PC-3 (cell line): ENCODE data around the gene PAWR.

ENCODE experiments used
- EZH2 ChIP-seq: fragments of 300-600 bp; sonication (generic); IDR thresholded peaks from one replicate; pipeline ENCODE4 v1.6.1; 2017; ENCODE audit warnings: antibody characterized with exemption, mild to moderate bottlenecking, low read length; ENCODE audit not compliant: unreplicated experiment
- TF ChIP-seq, protein P1 (sequence below): fragments of 300-600 bp; sonication (generic); conservative IDR thresholded peaks from 2 replicates; pipeline ENCODE4 v1.5.1; 2017; ENCODE audit warnings: antibody characterized with exemption, low read depth, mild to moderate bottlenecking, low read length

DNA sequence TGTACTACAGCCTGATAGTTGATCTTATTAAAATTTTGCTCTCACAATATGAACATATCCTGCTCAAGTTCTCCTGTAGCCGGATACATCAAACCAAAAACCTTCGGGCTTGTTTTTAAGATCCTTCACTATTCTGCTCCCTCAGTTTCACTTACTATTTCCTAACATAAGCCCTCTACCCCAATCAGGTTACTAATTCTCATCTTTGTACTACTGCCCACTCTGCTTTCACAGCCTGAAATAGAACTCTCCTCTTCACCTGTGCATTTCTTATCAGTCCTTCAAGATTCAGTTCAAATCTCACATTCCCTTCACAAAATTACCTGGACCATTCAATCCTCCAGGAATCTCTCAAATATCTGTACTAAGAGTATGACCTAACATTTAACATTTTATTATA lies 14.2 kb downstream of the PAWR start:
- TF ChIP-seq, protein P1, sequence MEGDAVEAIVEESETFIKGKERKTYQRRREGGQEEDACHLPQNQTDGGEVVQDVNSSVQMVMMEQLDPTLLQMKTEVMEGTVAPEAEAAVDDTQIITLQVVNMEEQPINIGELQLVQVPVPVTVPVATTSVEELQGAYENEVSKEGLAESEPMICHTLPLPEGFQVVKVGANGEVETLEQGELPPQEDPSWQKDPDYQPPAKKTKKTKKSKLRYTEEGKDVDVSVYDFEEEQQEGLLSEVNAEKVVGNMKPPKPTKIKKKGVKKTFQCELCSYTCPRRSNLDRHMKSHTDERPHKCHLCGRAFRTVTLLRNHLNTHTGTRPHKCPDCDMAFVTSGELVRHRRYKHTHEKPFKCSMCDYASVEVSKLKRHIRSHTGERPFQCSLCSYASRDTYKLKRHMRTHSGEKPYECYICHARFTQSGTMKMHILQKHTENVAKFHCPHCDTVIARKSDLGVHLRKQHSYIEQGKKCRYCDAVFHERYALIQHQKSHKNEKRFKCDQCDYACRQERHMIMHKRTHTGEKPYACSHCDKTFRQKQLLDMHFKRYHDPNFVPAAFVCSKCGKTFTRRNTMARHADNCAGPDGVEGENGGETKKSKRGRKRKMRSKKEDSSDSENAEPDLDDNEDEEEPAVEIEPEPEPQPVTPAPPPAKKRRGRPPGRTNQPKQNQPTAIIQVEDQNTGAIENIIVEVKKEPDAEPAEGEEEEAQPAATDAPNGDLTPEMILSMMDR, result no peak
- TF ChIP-seq EZH2, result no peak
